Brain microvascular endothelial cell (primary cell): ENCODE measurements around the gene CA10.

ENCODE experiments used
- DNase-seq: peaks from one replicate; pipeline ENCODE4 v3.0.0-alpha.2; 2020
- H3K27ac ChIP-seq: fragments of 250-450 bp; sonication (Bioruptor Pico); 2 replicates; pipeline ENCODE4 v1.5.1; 2020; ENCODE audit warnings: mild to moderate bottlenecking, moderate library complexity
- H3K27me3 ChIP-seq: fragments of 250-450 bp; sonication (Bioruptor Pico); replicated peaks from 2 replicates; pipeline ENCODE4 v1.5.1; 2020; ENCODE audit warnings: mild to moderate bottlenecking
- H3K36me3 ChIP-seq: fragments of 250-450 bp; sonication (Bioruptor Pico); replicated peaks from 2 replicates; pipeline ENCODE4 v1.5.1; 2020; ENCODE audit warnings: mild to moderate bottlenecking
- H3K4me3 ChIP-seq: 2 replicates; pipeline ENCODE4 v1.5.1; 2011; ENCODE audit warnings: low read depth, mild to moderate bottlenecking, control low read depth, low read length, moderate library complexity
- in situ Hi-C: cut with HindIII; loops from 2 replicates; pipeline ENCODE4 v1.10.0; 2017; ENCODE audit warnings: low sequenced_read_pairs, low pct_ligation_motif_present
- TF ChIP-seq, protein P1 (sequence below): IDR thresholded peaks from 2 replicates; pipeline ENCODE4 v1.5.1; 2011; ENCODE audit warnings: low read depth, mild to moderate bottlenecking, moderate library complexity, low read length, control low read depth, inconsistent platforms; ENCODE audit errors: missing control alignments

CA10 gene

DNA sequence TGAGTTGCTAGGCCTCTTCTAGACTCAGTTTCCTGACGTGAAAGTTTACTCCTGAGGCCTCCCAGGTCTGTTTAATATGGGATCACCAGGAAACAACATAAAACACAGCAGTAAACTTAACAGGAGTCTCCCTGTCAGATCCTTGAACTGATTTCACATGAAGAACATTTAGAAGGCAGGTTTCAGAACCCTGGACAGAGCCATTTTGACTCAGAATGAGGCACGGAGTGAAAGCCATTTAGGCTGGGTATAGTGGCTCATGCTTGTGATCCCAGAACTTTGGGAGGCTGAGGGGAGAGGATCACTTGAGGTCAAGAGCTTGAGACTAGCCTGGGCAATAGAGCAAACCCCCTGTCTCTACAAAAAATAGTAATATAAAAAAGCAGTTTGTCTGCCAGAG lies 289.1 kb downstream of the CA10 start:
- H3K27ac ChIP-seq: no peak overlapping the region
- no peaks in the 10 kb centered on the region for H3K27me3 ChIP-seq
- TF ChIP-seq, protein P1, sequence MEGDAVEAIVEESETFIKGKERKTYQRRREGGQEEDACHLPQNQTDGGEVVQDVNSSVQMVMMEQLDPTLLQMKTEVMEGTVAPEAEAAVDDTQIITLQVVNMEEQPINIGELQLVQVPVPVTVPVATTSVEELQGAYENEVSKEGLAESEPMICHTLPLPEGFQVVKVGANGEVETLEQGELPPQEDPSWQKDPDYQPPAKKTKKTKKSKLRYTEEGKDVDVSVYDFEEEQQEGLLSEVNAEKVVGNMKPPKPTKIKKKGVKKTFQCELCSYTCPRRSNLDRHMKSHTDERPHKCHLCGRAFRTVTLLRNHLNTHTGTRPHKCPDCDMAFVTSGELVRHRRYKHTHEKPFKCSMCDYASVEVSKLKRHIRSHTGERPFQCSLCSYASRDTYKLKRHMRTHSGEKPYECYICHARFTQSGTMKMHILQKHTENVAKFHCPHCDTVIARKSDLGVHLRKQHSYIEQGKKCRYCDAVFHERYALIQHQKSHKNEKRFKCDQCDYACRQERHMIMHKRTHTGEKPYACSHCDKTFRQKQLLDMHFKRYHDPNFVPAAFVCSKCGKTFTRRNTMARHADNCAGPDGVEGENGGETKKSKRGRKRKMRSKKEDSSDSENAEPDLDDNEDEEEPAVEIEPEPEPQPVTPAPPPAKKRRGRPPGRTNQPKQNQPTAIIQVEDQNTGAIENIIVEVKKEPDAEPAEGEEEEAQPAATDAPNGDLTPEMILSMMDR: no peak
- no peaks in the 10 kb centered on the region for H3K36me3 ChIP-seq
- DNase-seq: no peak
- H3K4me3 ChIP-seq: no peak overlapping the region
- in situ Hi-C loops: no loop called here

DNA sequence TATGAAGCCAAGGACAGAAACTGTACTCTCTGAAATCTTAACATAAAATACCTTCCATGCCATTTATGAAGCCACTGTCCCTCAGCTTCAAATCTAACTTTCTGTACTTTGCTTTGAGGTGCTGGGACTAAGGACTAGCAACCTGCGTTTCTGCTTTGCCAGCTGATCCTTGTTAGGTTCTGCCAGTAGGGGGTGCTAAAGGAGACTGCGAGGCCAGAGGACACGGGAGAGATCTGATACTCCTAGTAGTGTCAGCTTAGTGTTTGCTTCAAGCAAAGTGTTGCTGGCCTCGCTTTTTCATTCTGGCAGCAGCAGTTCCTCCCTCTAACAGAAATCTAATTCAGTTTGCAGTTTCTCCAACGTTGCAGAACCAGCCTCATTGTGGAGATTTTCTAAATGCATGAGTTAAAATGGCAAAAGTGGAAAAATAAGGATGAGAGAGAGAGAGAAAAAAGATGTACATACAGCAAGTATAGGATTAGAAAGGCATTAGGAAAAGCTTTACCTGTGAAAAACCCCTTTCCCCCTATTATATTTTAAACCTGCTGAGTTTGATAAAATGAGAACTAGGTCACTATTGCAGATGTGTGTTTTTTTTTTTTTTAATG lies 297.5 kb downstream of the CA10 start:
- TF ChIP-seq, protein P1: peak; percentile 72
- H3K27me3 ChIP-seq: no peaks in the 10 kb centered on the region
- no peak overlapping the region for H3K4me3 ChIP-seq
- in situ Hi-C loops: no loop called here
- no peaks in the 10 kb centered on the region for H3K36me3 ChIP-seq
- H3K27ac ChIP-seq: no peak overlapping the region
- peak; percentile 10 for DNase-seq

DNA sequence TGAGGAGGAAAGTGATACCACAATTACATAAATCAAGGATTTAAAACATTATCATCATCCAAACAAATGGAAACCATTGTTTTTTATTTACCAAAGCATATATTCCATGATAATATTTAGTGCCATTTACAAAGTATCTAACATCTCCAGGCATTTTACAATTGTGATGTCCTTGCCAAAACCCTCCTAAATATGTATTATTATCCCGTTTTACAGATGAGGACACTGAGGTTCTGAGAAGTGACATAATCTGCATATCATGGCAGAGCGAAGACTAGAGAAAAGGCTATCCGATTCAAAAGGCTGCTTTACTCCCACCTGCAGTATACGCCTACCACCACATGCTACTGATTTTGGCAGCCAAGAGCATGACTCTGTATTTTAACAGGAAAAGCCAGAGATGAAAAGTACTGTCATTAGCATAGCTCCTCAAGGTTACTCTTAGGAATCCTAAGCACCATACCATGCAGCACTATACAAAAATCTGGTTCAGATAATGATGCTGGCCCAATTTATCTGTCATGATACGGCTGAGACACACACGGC lies 301.4 kb downstream of the CA10 start:
- in situ Hi-C loops: no loop called here
- no peak overlapping the region for H3K27ac ChIP-seq
- TF ChIP-seq, protein P1: no peak
- no peak for DNase-seq
- no peak overlapping the region for H3K4me3 ChIP-seq
- H3K27me3 ChIP-seq: no peaks in the 10 kb centered on the region
- no peaks in the 10 kb centered on the region for H3K36me3 ChIP-seq

DNA sequence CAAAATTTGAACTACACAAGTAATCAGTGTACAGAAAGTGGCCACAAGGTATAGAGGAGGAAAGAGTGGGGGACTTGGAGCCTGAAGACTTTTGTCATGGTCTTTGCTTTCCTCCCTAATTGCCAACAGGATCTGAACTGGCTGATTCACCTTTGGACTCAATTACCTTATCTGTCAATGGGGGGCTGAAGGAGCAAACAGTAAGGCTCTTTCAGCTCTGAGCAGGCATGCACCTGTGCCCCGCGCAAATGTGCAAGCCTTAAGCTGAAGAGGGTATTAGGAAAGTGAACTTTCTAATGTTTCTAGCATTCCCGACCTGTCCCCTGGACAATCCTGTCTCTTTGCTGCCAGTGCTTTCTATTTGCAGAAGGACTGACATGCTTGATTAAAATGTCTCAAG lies 302.7 kb downstream of the CA10 start:
- H3K27ac ChIP-seq: no peak overlapping the region
- in situ Hi-C loops: no loop called here
- no peak for DNase-seq
- no peak overlapping the region for H3K4me3 ChIP-seq
- TF ChIP-seq, protein P1: no peak
- H3K27me3 ChIP-seq: no peaks in the 10 kb centered on the region
- H3K36me3 ChIP-seq: no peaks in the 10 kb centered on the region

DNA sequence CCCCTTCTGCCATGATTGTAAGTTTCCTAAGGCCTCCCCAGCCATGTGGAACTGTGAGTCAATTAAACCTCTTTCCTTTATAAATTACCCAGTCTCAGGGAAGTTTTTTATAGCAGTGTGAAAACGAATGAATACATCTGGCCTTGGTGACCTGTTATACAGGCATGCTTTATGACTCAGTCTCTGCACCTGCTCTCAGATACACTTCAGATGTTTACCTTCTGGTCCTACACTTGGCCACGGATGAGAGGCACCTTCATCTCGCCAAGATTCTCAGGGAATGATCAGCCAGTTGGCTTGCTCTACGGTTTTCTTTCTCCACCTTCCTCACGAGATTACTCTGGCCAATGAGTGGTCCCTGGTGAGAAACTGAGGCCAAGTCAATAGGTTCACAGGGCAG lies 304.7 kb downstream of the CA10 start:
- no peak for DNase-seq
- no peaks in the 10 kb centered on the region for H3K27me3 ChIP-seq
- no peak overlapping the region for H3K4me3 ChIP-seq
- in situ Hi-C loops: no loop called here
- H3K36me3 ChIP-seq: no peaks in the 10 kb centered on the region
- TF ChIP-seq, protein P1: no peak
- H3K27ac ChIP-seq: no peak overlapping the region

DNA sequence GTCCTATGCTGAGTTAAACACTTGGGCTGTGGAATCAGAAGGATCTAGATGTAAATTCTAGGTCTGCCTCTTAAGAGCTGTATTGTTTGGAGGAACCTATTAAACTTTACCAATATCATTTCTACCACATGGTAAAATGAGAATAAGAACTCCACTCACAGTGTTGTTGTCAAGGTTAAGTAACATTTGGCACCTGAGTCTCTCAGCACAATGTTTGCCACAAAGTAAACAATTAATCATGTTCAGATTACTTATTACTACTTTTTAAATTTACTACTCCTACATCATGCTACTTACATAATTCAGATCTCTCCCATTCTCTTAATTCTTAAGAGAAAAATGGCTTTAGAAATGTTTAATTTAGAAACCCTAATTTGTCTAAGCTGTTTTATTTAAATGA lies 305.9 kb downstream of the CA10 start:
- TF ChIP-seq, protein P1: no peak
- H3K27me3 ChIP-seq: no peaks in the 10 kb centered on the region
- no peak overlapping the region for H3K27ac ChIP-seq
- H3K36me3 ChIP-seq: no peaks in the 10 kb centered on the region
- DNase-seq: no peak
- in situ Hi-C loops: no loop called here
- H3K4me3 ChIP-seq: no peak overlapping the region
